ENCODE data around the gene TERT.

TERT gene

GRCh38 chr5:1249366-1250280 lies 45.2 kb downstream of the TERT start:
- no peak overlapping the region for H3K27ac ChIP-seq (ENCODE audit: low read length)
- no peaks in the 10 kb centered on the region for H3K9me3 ChIP-seq (ENCODE audit: insufficient read depth, low read length, severe bottlenecking)
- DNase-seq (no peak), ATAC-seq (ENCODE audit: insufficient read depth, low read depth) (no peak)
- H3K9ac ChIP-seq (ENCODE audit: low read depth, low read length) = no peak overlapping the region
- H3K4me1 ChIP-seq (ENCODE audit: insufficient read depth, low read length) = peaks cover 7% of the 10 kb centered on the region
- no peaks in the 10 kb centered on the region for H3K27me3 ChIP-seq (ENCODE audit: insufficient read depth, low read length, poor library complexity)
- no peak overlapping the region for H3K4me2 ChIP-seq (ENCODE audit: insufficient read depth, low read length)
- H2AFZ ChIP-seq (ENCODE audit: low read depth, low read length) = no peak overlapping the region
- peaks cover 5% of the 10 kb centered on the region; the same call in 1 of the 2 replicates for H4K20me1 ChIP-seq (ENCODE audit: insufficient read depth, low read length)
- TF ChIP-seq CTCF (IDR thresholded peaks at IDR 0.05; ENCODE audit: borderline replicate concordance, extremely low read depth, low read length, poor library complexity, severe bottlenecking) (no peak), EZH2 (IDR thresholded peaks at IDR 0.05; ENCODE audit: borderline replicate concordance, low read depth, low read length, severe bottlenecking) (no peak)
- no peaks in the 10 kb centered on the region for H3K79me2 ChIP-seq (ENCODE audit: insufficient read depth, low read length)
- no peak overlapping the region for H3K4me3 ChIP-seq (ENCODE audit: low read depth in 1 of 2, low read length in 2 of 2)
- H3K36me3 ChIP-seq (ENCODE audit: insufficient read depth, low read length) = no peaks in the 10 kb centered on the region

GRCh38 chr5:1247811-1248210 lies 47.1 kb downstream of the TERT start:
- Histone ChIP-seq H3K79me2 (ENCODE audit: insufficient read depth, low read length) (no peaks in the 10 kb centered on the region), H4K20me1 (ENCODE audit: insufficient read depth, low read length) (peaks cover 5% of the 10 kb centered on the region; the same call in 1 of the 2 replicates), H2AFZ (ENCODE audit: low read depth, low read length) (no peak overlapping the region), H3K4me1 (ENCODE audit: insufficient read depth, low read length) (no peaks in the 10 kb centered on the region), H3K4me2 (ENCODE audit: insufficient read depth, low read length) (no peak overlapping the region), H3K9ac (ENCODE audit: low read depth, low read length) (no peak overlapping the region), H3K36me3 (ENCODE audit: insufficient read depth, low read length) (no peaks in the 10 kb centered on the region), H3K4me3 (ENCODE audit: low read depth in 1 of 2, low read length in 2 of 2) (no peak overlapping the region), H3K27ac (ENCODE audit: low read length) (no peak overlapping the region), H3K9me3 (ENCODE audit: insufficient read depth, low read length, severe bottlenecking) (no peaks in the 10 kb centered on the region), H3K27me3 (ENCODE audit: insufficient read depth, low read length, poor library complexity) (no peaks in the 10 kb centered on the region)
- TF ChIP-seq EZH2 (IDR thresholded peaks at IDR 0.05; ENCODE audit: borderline replicate concordance, low read depth, low read length, severe bottlenecking) (no peak), CTCF (IDR thresholded peaks at IDR 0.05; ENCODE audit: borderline replicate concordance, extremely low read depth, low read length, poor library complexity, severe bottlenecking) (no peak)
- DNase-seq = no peak
- no peak for ATAC-seq (ENCODE audit: insufficient read depth, low read depth)

GRCh38 chr5:1246711-1247431 lies 48.0 kb downstream of the TERT start:
- DNase-seq = peak; percentile 30

More at GRCh38 chr5:1246711-1247431, 48.0 kb downstream of the TERT start:
- Histone ChIP-seq H3K27ac (ENCODE audit: low read length) (no peak overlapping the region), H3K4me1 (ENCODE audit: insufficient read depth, low read length) (no peaks in the 10 kb centered on the region), H3K79me2 (ENCODE audit: insufficient read depth, low read length) (no peaks in the 10 kb centered on the region), H3K27me3 (ENCODE audit: insufficient read depth, low read length, poor library complexity) (no peaks in the 10 kb centered on the region), H3K9me3 (ENCODE audit: insufficient read depth, low read length, severe bottlenecking) (no peaks in the 10 kb centered on the region), H4K20me1 (ENCODE audit: insufficient read depth, low read length) (peaks cover 5% of the 10 kb centered on the region; the same call in 1 of the 2 replicates), H3K36me3 (ENCODE audit: insufficient read depth, low read length) (no peaks in the 10 kb centered on the region), H3K9ac (ENCODE audit: low read depth, low read length) (no peak overlapping the region), H3K4me3 (ENCODE audit: low read depth in 1 of 2, low read length in 2 of 2) (no peak overlapping the region), H3K4me2 (ENCODE audit: insufficient read depth, low read length) (no peak overlapping the region), H2AFZ (ENCODE audit: low read depth, low read length) (no peak overlapping the region)
- TF ChIP-seq CTCF (IDR thresholded peaks at IDR 0.05; ENCODE audit: borderline replicate concordance, extremely low read depth, low read length, poor library complexity, severe bottlenecking) (no peak), EZH2 (IDR thresholded peaks at IDR 0.05; ENCODE audit: borderline replicate concordance, low read depth, low read length, severe bottlenecking) (no peak)
- ATAC-seq (ENCODE audit: insufficient read depth, low read depth) = no peak
